HL-60 (cell line): ENCODE results near the gene RERG.

Experiments
- CTCF ChIP-seq: IDR thresholded peaks from one replicate; pipeline ENCODE4 v1.5.1; 2011; ENCODE audit warnings: low read length, control low read depth, inconsistent platforms; ENCODE audit not compliant: insufficient read depth
- GABPA ChIP-seq: IDR thresholded peaks from 2 replicates; pipeline ENCODE4 v1.6.1; 2012; ENCODE audit warnings: low read depth
- POLR2AphosphoS5 ChIP-seq: IDR thresholded peaks from 2 replicates; pipeline ENCODE4 v1.6.1; 2012; ENCODE audit warnings: low read depth
- SPI1 ChIP-seq: IDR thresholded peaks from 2 replicates; pipeline ENCODE4 v1.6.1; 2012; ENCODE audit warnings: low read depth, mild to moderate bottlenecking, borderline replicate concordance

GRCh38 chr12:15208140-15208539, 13.1 kb downstream of the RERG start:
- TF ChIP-seq GABPA (no peak), CTCF (no peak), POLR2AphosphoS5 (no peak), SPI1 (no peak)
